A549 (cell line): Measurements from ENCODE around the gene ZNF474. TPM values are rescaled to one million over a fixed set of nuclear protein-coding genes. Genes with fewer than 3 reads are reported as not detected.
A peak's percentile ranks its signal among the peaks of the same experiment; 100 is the strongest.

Source experiments
- ATAC-seq, 2 experiments: fragments of 200-7000 bp in 1 of 2; fragments of >200 bp in 1 of 2; cut with Nextera tagmentation in 1 of 2; cut with Tn5 transposase in 1 of 2; 3 replicates each; pipeline versions ENCODE4 v1.8.0 to v1.9.1; 2018 to 2020; ENCODE audit warnings: mild to moderate bottlenecking in 1 of 2, moderate library complexity in 1 of 2
- CTCF ChIA-PET: fragments of 300-600 bp; sonication (Branson Sonifier 250); formaldehyde crosslinking; extraction: SDS; loops from one replicate; lab custom pipeline; 2021; ENCODE audit warnings: antibody characterized with exemption, inconsistent platforms; lab: Yijun Ruan, JAX
- POLR2A ChIA-PET: fragments of 350-600 bp; formaldehyde crosslinking; extraction: SDS; loops from one replicate; lab custom pipeline; 2021; ENCODE audit warnings: antibody characterized with exemption, inconsistent platforms; lab: Yijun Ruan, JAX
- DNase-seq, 2 experiments: peaks; one replicate each; pipeline versions ENCODE4 v3.0.0 to v3.0.0-alpha.2; 2011 to 2016; ENCODE audit warnings: low read depth in 1 of 2, low spot score in 1 of 2
- FAIRE-seq: peaks from 2 replicates; lab custom pipeline; 2011; peaks lifted over from hg19 to GRCh38; lab: Jason Lieb, UNC
- H3K27ac ChIP-seq, 2 experiments: fragments of >200 bp; sonication (Bioruptor Twin); formaldehyde crosslinking; 3 replicates each; pipeline ENCODE4 v1.5.1; 2016 to 2017
- H3K4me1 ChIP-seq: fragments of >200 bp; sonication (Bioruptor Twin); formaldehyde crosslinking; 3 replicates; pipeline ENCODE4 v1.6.1; 2016
- H3K4me2 ChIP-seq: fragments of >200 bp; sonication (Bioruptor Twin); formaldehyde crosslinking; 3 replicates; pipeline ENCODE4 v1.6.1; 2016
- H3K4me3 ChIP-seq: fragments of >200 bp; sonication (Bioruptor Twin); formaldehyde crosslinking; 3 replicates; pipeline ENCODE4 v1.5.1; 2016
- H3K9me3 ChIP-seq: fragments of >200 bp; sonication (Bioruptor Twin); formaldehyde crosslinking; 3 replicates; pipeline ENCODE4 v1.6.1; 2016
- CEBPB ChIP-seq, 2 experiments: fragments of >200 bp in 1 of 2; sonication (Bioruptor Twin) in 1 of 2; formaldehyde crosslinking in 1 of 2; IDR thresholded peaks; 2 replicates each; pipeline ENCODE4 v1.6.1; 2012 to 2016
- CHD2 ChIP-seq: fragments of 150-350 bp; IDR thresholded peaks from 2 replicates; pipeline ENCODE4 v1.6.1; 2014; ENCODE audit warnings: low read length; ENCODE audit not compliant: partially characterized antibody
- FOSL2 ChIP-seq, 2 experiments: fragments of 450-650 bp in 1 of 2; fragments of >200 bp in 1 of 2; sonication (Bioruptor Twin) in 1 of 2; formaldehyde crosslinking; IDR thresholded peaks; 2 replicates each; pipeline versions ENCODE4 v1.5.0 to v1.6.1; 2016 to 2020; ENCODE audit warnings: mild to moderate bottlenecking in 1 of 2, moderate library complexity in 1 of 2
- HDAC2 ChIP-seq: fragments of 200-600 bp; sonication (generic); IDR thresholded peaks from 2 replicates; pipeline ENCODE4 v1.6.1; 2016
- HEYL ChIP-seq: fragments of 250-450 bp; sonication (Bioruptor Pico); IDR thresholded peaks from 2 replicates; pipeline ENCODE4 v1.8.0; 2021; ENCODE audit warnings: mild to moderate bottlenecking, moderate library complexity
- HOXA7 ChIP-seq: fragments of 250-450 bp; sonication (Bioruptor Pico); IDR thresholded peaks from 2 replicates; pipeline ENCODE4 v1.5.0; 2020; ENCODE audit warnings: mild to moderate bottlenecking, moderate library complexity
- HOXB13 ChIP-seq: fragments of 250-450 bp; sonication (Bioruptor Pico); IDR thresholded peaks from 2 replicates; pipeline ENCODE4 v1.5.0; 2020; ENCODE audit warnings: low read depth, mild to moderate bottlenecking, moderate library complexity
- JUN ChIP-seq, 2 experiments: fragments of >200 bp; sonication (Bioruptor Twin); formaldehyde crosslinking; IDR thresholded peaks; 2 replicates in 1 of 2; 3 replicates in 1 of 2; pipeline ENCODE4 v1.6.1; 2016 to 2017
- KDM1A ChIP-seq: fragments of 200-600 bp; sonication (generic); IDR thresholded peaks from 2 replicates; pipeline ENCODE4 v1.6.1; 2016; ENCODE audit warnings: low read depth, mild to moderate bottlenecking
- MAFK ChIP-seq: fragments of 450-650 bp; IDR thresholded peaks from 2 replicates; pipeline ENCODE4 v1.6.1; 2014; ENCODE audit not compliant: partially characterized antibody
- PHF8 ChIP-seq: fragments of 200-600 bp; sonication (generic); IDR thresholded peaks from 2 replicates; pipeline ENCODE4 v1.6.1; 2016; ENCODE audit warnings: low read depth, mild to moderate bottlenecking, antibody characterized with exemption, moderate library complexity, borderline replicate concordance
- POLR2A ChIP-seq: IDR thresholded peaks from 2 replicates; pipeline ENCODE4 v1.6.1; 2012; ENCODE audit warnings: mild to moderate bottlenecking, low read length
- TFCP2L1 ChIP-seq: fragments of 250-450 bp; sonication (Bioruptor Pico); IDR thresholded peaks from 2 replicates; pipeline ENCODE4 v1.5.0; 2021; ENCODE audit warnings: mild to moderate bottlenecking
- ZFP36 ChIP-seq: fragments of 450-650 bp; IDR thresholded peaks from 2 replicates; pipeline ENCODE4 v1.6.1; 2014; ENCODE audit warnings: borderline replicate concordance; ENCODE audit not compliant: partially characterized antibody
- WGBS: methylation state at CpG from one replicate; pipeline ENCODE4 v1.1.6; 2017; ENCODE audit errors: missing lambda C conversion rate; 5-methylcytosine and 5-hydroxymethylcytosine counted together
- polyA plus RNA-seq, 4 experiments: library from polyadenylated mRNA; depleted of rRNA in 3 of 4; stranded (reverse); fragments of >200 nt; fragmentation: RNase III in 1 of 4; extraction: RNeasy Plus Mini Kit Qiagen cat#74134 plus additional on column Dnase treatment in 1 of 4; gene quantifications; 2 replicates in 3 of 4; 3 replicates in 1 of 4; pipeline ENCODE4 v1.2.3, GENCODE V29; 2011 to 2017
- TF ChIP-seq, protein P1 (sequence below): fragments of >200 bp; sonication (Bioruptor Twin); formaldehyde crosslinking; IDR thresholded peaks from 3 replicates; pipeline ENCODE4 v1.6.1; 2016
- TF ChIP-seq, protein P2 (sequence below): fragments of 250-450 bp; sonication (Bioruptor Pico); IDR thresholded peaks from 2 replicates; pipeline ENCODE4 v1.5.0; 2021; ENCODE audit warnings: mild to moderate bottlenecking, moderate library complexity, borderline replicate concordance
- TF ChIP-seq, protein P3 (sequence below): IDR thresholded peaks from 2 replicates; pipeline ENCODE4 v1.6.1; 2012
- TF ChIP-seq, protein P4 (sequence below): fragments of >200 bp; sonication (Bioruptor Twin); formaldehyde crosslinking; IDR thresholded peaks from 3 replicates; pipeline ENCODE4 v1.5.1; 2016

The ZNF474 gene
- polyA plus RNA-seq, 2 of the 4 experiments (the other 2 are of a cell fraction), result 0.15 to 0.30 TPM

DNA sequence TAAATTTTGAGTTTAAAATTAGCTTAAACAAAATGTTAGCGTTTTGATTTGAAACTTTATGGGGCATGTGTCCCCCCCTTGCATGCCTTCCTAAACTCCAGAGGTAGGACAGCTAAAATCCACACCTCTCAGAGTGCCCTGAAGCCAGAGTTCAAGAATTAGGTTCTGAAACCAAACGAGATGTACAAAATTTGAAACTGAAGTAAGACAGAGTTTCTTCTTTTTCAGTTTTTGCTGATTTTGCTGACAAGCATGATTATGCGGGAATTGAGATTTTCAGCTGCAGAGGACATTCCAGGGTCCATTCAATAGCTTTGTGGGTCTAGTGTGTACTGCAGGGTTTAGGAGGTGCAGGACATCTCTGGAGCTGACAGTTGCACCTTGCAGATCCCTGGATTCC, 34.2 kb upstream of the ZNF474 start:
- Histone ChIP-seq H3K27ac (no peak overlapping the region), H3K4me1 (peaks cover 10% of the 10 kb centered on the region), H3K4me3 (no peak overlapping the region), H3K9me3 (no peaks in the 10 kb centered on the region), H3K4me2 (no peak overlapping the region)
- no peak for ATAC-seq
- no peak for DNase-seq
- ChIA-PET CTCF (interaction anchor here (0.9 to 8.3 kb wide), 5 partner anchors 9 to 68 kb away, joined by 3 to 36 read pairs (median 3); partner anchors contain the start of gene LOX), POLR2A (no interaction called here)
- TF ChIP-seq TFCP2L1 (CRISPR knock-in tag), result no peak
- TF ChIP-seq MAFK, result peak; percentile 69
- TF ChIP-seq, protein P1, sequence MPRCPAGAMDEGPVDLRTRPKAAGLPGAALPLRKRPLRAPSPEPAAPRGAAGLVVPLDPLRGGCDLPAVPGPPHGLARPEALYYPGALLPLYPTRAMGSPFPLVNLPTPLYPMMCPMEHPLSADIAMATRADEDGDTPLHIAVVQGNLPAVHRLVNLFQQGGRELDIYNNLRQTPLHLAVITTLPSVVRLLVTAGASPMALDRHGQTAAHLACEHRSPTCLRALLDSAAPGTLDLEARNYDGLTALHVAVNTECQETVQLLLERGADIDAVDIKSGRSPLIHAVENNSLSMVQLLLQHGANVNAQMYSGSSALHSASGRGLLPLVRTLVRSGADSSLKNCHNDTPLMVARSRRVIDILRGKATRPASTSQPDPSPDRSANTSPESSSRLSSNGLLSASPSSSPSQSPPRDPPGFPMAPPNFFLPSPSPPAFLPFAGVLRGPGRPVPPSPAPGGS, result no peak
- TF ChIP-seq JUN (IDR thresholded peaks at IDR 0.05), result no peak
- TF ChIP-seq FOSL2 (IDR thresholded peaks at IDR 0.05), result no peak
- no peak for TF ChIP-seq FOSL2 (CRISPR knock-in tag; IDR thresholded peaks at IDR 0.05)
- 66% methylated on average over 3 of the region's 3 CpGs for WGBS
- no peak for FAIRE-seq

DNA sequence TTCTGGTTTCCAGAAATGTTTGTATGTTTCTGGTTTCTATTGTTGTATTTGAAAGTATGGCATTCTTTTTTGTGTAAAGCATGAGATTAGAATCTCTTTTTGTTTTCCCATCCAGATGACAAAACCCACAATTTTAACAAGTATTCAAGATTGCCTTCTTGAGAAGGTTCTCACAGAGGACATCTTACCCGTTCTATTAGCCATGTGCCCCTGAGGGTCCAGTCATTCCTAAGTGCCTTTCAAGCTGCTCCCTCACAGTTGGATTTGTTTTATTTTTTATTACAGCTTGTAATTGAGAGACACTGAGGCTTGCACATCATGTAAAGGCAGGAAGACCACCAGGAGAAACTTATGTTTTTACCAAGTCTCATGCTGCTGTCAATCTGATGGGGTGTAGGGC, 32.0 kb upstream of the ZNF474 start:
- Histone ChIP-seq H3K4me2 (no peak overlapping the region), H3K9me3 (no peaks in the 10 kb centered on the region), H3K4me1 (peaks cover 10% of the 10 kb centered on the region), H3K4me3 (no peak overlapping the region), H3K27ac (no peak overlapping the region)
- ATAC-seq (no peak), FAIRE-seq (no peak), DNase-seq (no peak)
- CTCF ChIA-PET, result interaction anchor here (0.6 to 8.3 kb wide), 3 partner anchors 21 to 1488 kb away, joined by 3 to 36 read pairs (median 8); partner anchors contain the start of gene LOX
- 85% methylated on average over 1 of the region's 1 CpG for WGBS
- TF ChIP-seq, protein P2, sequence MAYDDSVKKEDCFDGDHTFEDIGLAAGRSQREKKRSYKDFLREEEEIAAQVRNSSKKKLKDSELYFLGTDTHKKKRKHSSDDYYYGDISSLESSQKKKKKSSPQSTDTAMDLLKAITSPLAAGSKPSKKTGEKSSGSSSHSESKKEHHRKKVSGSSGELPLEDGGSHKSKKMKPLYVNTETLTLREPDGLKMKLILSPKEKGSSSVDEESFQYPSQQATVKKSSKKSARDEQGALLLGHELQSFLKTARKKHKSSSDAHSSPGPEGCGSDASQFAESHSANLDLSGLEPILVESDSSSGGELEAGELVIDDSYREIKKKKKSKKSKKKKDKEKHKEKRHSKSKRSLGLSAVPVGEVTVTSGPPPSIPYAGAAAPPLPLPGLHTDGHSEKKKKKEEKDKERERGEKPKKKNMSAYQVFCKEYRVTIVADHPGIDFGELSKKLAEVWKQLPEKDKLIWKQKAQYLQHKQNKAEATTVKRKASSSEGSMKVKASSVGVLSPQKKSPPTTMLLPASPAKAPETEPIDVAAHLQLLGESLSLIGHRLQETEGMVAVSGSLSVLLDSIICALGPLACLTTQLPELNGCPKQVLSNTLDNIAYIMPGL (CRISPR knock-in tag), result no peak
- TF ChIP-seq POLR2A (no peak), KDM1A (no peak), ZFP36 (no peak), HEYL (no peak), PHF8 (no peak), TFCP2L1 (CRISPR knock-in tag) (no peak), CHD2 (no peak), HDAC2 (no peak), CEBPB (IDR thresholded peaks at IDR 0.05) (no peak), HOXA7 (no peak), HOXB13 (CRISPR knock-in tag) (no peak)
- TF ChIP-seq, protein P3, sequence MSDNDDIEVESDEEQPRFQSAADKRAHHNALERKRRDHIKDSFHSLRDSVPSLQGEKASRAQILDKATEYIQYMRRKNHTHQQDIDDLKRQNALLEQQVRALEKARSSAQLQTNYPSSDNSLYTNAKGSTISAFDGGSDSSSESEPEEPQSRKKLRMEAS, result no peak
- TF ChIP-seq, protein P1, result no peak
- TF ChIP-seq, protein P4, sequence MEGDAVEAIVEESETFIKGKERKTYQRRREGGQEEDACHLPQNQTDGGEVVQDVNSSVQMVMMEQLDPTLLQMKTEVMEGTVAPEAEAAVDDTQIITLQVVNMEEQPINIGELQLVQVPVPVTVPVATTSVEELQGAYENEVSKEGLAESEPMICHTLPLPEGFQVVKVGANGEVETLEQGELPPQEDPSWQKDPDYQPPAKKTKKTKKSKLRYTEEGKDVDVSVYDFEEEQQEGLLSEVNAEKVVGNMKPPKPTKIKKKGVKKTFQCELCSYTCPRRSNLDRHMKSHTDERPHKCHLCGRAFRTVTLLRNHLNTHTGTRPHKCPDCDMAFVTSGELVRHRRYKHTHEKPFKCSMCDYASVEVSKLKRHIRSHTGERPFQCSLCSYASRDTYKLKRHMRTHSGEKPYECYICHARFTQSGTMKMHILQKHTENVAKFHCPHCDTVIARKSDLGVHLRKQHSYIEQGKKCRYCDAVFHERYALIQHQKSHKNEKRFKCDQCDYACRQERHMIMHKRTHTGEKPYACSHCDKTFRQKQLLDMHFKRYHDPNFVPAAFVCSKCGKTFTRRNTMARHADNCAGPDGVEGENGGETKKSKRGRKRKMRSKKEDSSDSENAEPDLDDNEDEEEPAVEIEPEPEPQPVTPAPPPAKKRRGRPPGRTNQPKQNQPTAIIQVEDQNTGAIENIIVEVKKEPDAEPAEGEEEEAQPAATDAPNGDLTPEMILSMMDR, result no peak
- POLR2A ChIA-PET, result no interaction called here
